ENCODE data around the gene USP24.
A peak's percentile ranks its signal among the peaks of the same experiment; 100 is the strongest.

Gene USP24

DNA sequence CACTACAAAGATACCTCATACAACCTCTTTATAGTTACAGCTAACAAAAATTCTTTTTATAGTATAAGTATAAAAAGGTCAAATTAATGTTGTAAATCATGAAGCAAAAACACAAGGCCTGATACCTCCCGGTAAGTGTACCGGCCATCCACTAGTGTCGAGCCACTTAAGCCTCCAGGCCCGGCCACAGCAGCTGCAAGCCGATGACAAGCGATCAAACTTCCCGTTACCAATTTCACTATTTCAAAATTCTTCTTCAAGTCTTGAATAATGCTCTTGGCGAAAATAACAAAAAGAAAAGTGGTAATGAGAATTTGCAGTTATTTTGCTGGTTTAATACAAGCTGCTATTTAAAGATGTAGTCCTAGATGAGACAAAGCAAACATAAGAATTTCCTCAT lies 67.6 kb downstream of the USP24 start:
- TF ChIP-seq, protein P1, sequence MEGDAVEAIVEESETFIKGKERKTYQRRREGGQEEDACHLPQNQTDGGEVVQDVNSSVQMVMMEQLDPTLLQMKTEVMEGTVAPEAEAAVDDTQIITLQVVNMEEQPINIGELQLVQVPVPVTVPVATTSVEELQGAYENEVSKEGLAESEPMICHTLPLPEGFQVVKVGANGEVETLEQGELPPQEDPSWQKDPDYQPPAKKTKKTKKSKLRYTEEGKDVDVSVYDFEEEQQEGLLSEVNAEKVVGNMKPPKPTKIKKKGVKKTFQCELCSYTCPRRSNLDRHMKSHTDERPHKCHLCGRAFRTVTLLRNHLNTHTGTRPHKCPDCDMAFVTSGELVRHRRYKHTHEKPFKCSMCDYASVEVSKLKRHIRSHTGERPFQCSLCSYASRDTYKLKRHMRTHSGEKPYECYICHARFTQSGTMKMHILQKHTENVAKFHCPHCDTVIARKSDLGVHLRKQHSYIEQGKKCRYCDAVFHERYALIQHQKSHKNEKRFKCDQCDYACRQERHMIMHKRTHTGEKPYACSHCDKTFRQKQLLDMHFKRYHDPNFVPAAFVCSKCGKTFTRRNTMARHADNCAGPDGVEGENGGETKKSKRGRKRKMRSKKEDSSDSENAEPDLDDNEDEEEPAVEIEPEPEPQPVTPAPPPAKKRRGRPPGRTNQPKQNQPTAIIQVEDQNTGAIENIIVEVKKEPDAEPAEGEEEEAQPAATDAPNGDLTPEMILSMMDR (conservative IDR thresholded peaks at IDR 0.05; ENCODE audit: low read length) = no peak
- no peak for DNase-seq (ENCODE audit: low read depth)
- H3K4me3 ChIP-seq (ENCODE audit: low read length) = no peak overlapping the region

DNA sequence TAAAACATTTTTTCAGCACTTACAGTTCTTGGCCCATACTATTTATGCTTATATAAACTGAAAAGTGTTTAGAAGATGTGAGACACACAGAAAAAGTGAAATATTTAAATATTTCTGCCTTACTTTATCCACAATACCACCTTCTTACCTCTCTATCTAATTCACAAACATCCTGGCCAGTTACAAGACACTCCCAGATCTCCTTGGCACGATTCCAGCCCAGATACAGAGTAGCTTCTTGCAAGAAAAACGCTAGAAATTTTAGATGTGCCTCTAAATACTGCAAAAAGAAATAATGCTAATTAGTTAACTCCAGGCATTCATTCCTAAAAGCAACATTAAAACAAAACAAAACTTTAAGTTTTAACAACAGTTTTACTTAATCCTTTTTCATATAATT lies 68.4 kb downstream of the USP24 start:
- no peak for DNase-seq (ENCODE audit: low read depth)
- TF ChIP-seq, protein P1 (conservative IDR thresholded peaks at IDR 0.05; ENCODE audit: low read length) = no peak

DNA sequence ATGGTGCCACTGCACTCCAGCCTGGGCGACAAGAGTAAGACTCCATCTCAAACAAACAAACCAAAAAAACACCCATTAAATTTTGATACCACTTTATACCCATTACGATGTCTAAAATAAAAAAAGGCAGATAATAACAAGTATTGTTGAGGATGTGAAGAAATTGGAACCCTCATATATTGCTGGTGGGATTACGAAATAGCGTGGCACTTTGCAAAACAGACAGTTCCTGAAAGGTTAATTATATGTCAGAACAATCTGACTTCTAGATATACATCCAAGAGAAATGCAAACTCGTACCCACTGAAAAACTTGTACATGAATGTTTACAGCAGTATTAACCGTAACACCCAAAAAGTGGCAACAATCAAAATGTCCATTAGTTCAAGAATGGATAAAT lies 70.3 kb downstream of the USP24 start:
- no peak for DNase-seq (ENCODE audit: low read depth)
- H3K4me3 ChIP-seq (ENCODE audit: low read length) = no peak overlapping the region
- TF ChIP-seq, protein P1 (conservative IDR thresholded peaks at IDR 0.05; ENCODE audit: low read length) = no peak

More for the DNA sequence above, 68.4 kb downstream of the USP24 start:
- H3K4me3 ChIP-seq (ENCODE audit: low read length) = no peak overlapping the region

DNA sequence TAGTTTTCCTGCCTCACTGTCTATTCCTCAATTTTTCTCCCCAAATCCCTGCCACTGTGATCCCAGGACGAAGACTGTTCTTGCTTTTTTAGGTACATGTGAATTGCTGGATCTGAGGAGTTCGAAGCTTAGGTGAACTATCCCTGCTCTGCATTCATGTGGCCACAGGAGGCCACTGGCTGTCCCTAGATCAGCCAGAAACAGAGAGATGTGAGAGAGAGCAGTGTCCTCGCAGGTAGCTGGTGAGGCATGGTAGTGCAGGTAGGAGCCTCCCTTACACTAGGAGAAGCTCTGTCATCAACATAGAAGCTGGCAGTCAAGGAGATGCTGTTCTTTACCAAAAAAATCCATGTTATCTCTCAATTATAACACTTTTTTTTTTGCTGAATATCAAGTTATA lies 71.5 kb downstream of the USP24 start:
- DNase-seq (ENCODE audit: low read depth) = no peak
- TF ChIP-seq, protein P1 (conservative IDR thresholded peaks at IDR 0.05; ENCODE audit: low read length) = no peak
- no peak overlapping the region for H3K4me3 ChIP-seq (ENCODE audit: low read length)

DNA sequence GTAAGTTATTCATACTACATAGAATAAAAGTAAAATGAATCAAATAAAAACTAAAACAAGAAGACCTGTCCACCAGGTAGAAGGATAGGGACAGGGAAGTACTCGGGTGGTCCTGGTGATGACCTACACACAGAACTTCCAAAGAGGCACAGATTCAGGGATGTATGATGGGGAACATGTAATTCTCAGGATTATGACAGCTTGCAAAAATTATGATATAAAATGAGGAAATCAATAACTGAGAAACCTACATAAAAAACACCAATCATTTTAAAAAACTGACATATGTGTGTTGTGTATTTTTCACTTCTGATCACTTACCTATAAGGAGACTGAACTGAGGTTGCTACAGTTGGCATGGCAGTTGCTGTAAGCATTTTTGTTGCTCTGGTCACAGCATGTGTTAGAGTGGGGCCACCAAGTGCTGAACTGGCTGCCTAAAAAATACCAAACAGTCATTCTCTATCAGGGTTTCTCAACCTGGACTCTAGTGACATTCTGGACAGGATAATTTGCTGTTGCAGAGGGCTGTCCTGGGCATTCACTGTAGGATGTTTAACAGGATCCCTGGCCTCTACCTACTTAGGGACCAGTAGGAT lies 73.8 kb downstream of the USP24 start:
- H3K4me3 ChIP-seq (ENCODE audit: low read length) = no peak overlapping the region
- DNase-seq (ENCODE audit: low read depth) = peak; percentile 16
- TF ChIP-seq, protein P1 (conservative IDR thresholded peaks at IDR 0.05; ENCODE audit: low read length) = no peak

DNA sequence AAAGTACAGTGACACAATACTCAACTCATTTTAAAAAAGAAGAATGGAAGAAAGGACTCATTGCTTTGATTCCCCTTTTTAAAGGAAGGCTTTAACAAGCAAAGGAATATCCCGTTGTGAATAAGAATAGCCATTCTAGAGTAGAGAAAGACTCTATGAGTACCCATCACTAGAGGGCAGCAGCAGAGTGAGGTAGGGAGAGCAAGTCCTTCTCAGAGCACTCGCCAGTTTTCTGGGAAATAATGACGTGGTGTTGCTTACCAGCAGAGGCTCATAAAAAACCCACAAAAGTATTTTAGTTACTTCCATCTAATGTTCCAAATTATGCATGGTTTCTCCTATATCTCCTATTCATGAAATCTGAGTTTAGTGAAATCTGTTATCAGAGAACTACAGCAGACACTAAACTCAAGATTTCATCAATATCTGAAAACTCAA lies 74.6 kb downstream of the USP24 start:
- TF ChIP-seq, protein P1 (conservative IDR thresholded peaks at IDR 0.05; ENCODE audit: low read length) = peak; percentile 99
- H3K4me3 ChIP-seq (ENCODE audit: low read length) = no peak overlapping the region
- DNase-seq (ENCODE audit: low read depth) = peak; percentile 93

DNA sequence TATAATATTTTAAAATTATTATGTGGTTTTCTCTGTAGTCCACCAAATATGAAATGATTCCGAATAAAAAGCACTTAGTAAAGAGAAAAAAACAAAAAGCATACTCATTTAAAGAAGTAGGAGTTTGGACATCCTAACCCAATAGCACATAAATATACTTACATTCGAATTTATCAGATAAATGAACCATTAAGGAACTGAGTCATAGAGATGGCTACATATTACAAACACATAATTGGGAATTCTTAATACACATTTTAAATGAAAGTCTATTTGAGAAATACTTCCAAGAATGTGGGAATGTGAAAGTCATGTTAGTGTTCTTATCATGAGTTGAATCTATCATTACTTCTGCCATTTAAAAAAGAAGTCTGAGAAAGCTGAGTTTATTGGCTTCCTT lies 75.0 kb downstream of the USP24 start:
- H3K4me3 ChIP-seq (ENCODE audit: low read length) = no peak overlapping the region
- DNase-seq (ENCODE audit: low read depth) = no peak
- TF ChIP-seq, protein P1 (conservative IDR thresholded peaks at IDR 0.05; ENCODE audit: low read length) = no peak

Measured in AG10803 (cell line).